HFFc6 (cell line): ENCODE results near the gene POU6F2. TPM values are rescaled to one million over a fixed set of nuclear protein-coding genes. Genes with fewer than 3 reads are reported as not detected.

Source experiments
- DNase-seq: peaks from one replicate; pipeline ENCODE4 v3.0.0-alpha.2; 2018
- H3K27ac Mint-ChIP-seq: 2 replicates; pipeline ENCODE4 v1.8.0; 2020; ENCODE audit warnings: mild to moderate bottlenecking, mixed read lengths
- H3K27me3 Mint-ChIP-seq: 2 replicates; pipeline ENCODE4 v1.8.0; 2021; ENCODE audit warnings: mild to moderate bottlenecking, moderate library complexity, mixed read lengths; ENCODE audit not compliant: insufficient read depth
- H3K36me3 Mint-ChIP-seq: 2 replicates; pipeline ENCODE4 v1.8.0; 2021; ENCODE audit warnings: low read depth, mixed read lengths
- H3K4me1 Mint-ChIP-seq: 2 replicates; pipeline ENCODE4 v1.8.0; 2020; ENCODE audit warnings: low read depth, mixed read lengths
- H3K4me3 Mint-ChIP-seq: 2 replicates; pipeline ENCODE4 v1.8.0; 2020; ENCODE audit warnings: mild to moderate bottlenecking, moderate library complexity, mixed read lengths
- H3K9me3 Mint-ChIP-seq: 2 replicates; pipeline ENCODE4 v1.8.0; 2020; ENCODE audit warnings: mild to moderate bottlenecking, mixed read lengths
- CTCF ChIP-seq: fragments of 200-600 bp; sonication (generic); IDR thresholded peaks from 2 replicates; pipeline ENCODE4 v1.5.0; 2021; ENCODE audit warnings: antibody characterized with exemption, mild to moderate bottlenecking
- total RNA-seq, 6 experiments: library from RNA; stranded (reverse); fragmentation: NEBNext Ultra II Directional; extraction: Animal tissue kit (Norgen Biotek cat#: 25700); gene quantifications; 2 replicates in 1 of 6; 3 replicates in 5 of 6; pipeline ENCODE4 v1.2.3, GENCODE V29; 2021

The POU6F2 gene
- total RNA-seq, 6 experiments from 2014 or later, result not detected

DNA sequence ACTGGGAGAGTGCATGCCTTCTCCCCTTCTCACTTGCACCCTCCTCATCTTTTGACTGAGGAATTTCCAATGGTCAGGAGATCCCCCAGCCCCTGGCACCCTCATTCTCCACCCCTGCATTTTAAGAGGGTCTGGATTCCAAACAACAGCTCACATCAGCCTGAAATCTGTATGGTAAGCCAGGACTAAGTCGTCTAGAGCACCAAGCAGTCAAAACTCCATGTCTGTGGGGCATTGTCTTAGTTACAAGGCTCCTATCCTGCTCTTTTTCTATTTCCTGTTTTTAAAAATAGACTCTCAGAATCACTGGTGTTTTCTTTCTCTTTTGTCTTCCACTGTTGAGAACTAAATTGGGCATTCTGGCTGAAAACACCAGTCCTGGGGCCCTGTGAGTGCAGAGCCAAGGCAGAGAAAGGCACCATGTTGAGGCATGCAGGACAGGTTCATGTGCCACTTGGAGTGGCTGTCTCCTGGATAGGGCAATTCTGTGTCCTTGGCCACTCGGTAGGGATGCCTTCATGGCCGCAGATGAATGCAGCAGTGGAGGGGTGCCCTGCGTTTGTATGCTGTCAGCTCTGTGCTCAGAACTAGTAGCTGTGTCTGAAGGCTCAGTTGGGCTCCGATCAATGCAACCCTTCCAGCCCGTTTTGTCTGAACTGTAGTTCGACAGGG is 371.9 kb downstream of the POU6F2 start:
- Mint-ChIP-seq H3K27me3 (peaks cover 11% of the 10 kb centered on the region; the same call in 1 of the 2 replicates), H3K36me3 (no peaks in the 10 kb centered on the region), H3K4me3 (no peak overlapping the region), H3K27ac (no peak overlapping the region), H3K4me1 (no peaks in the 10 kb centered on the region), H3K9me3 (no peaks in the 10 kb centered on the region)
- TF ChIP-seq CTCF, result no peak
- DNase-seq, result no peak

- H3K4me1 Mint-ChIP-seq, result peaks cover 7% of the 10 kb centered on the region
- no peak for DNase-seq
Measured at GRCh38 chr7:39353615-39354376, 376.1 kb downstream of the POU6F2 start.

DNA sequence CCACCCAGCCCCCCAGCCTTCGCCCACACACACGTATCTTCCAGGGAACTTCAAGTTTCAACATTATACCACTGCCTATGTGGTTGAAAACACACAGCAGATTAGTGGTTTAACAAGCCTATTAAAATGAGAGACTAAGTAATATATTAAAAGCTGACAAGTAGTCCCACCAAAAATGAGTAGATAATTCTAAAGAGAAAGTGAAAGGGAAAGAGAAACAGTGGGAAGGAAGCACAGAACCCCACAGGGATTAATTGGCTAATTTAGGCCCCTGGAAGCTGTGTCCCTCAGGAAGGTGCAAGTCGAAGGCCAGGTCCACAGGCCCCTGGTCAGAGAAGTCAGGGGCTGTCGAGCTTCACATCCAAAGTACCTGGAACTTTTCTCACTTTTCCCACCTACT is 378.0 kb downstream of the POU6F2 start:
- Mint-ChIP-seq H3K36me3 (no peaks in the 10 kb centered on the region), H3K27ac (no peak overlapping the region), H3K4me1 (peaks cover 7% of the 10 kb centered on the region), H3K27me3 (peaks cover under 1% of the 10 kb centered on the region; the same call in 1 of the 2 replicates), H3K4me3 (no peak overlapping the region), H3K9me3 (no peaks in the 10 kb centered on the region)
- DNase-seq, result no peak
- TF ChIP-seq CTCF, result no peak

More at GRCh38 chr7:39353615-39354376, 376.1 kb downstream of the POU6F2 start:
- Mint-ChIP-seq H3K36me3 (no peaks in the 10 kb centered on the region), H3K9me3 (no peaks in the 10 kb centered on the region), H3K27ac (no peak overlapping the region), H3K27me3 (peaks cover 8% of the 10 kb centered on the region; the same call in 1 of the 2 replicates), H3K4me3 (no peak overlapping the region)
- TF ChIP-seq CTCF, result no peak

- DNase-seq, result no peak
- no peaks in the 10 kb centered on the region for H3K27me3 Mint-ChIP-seq
Measured at GRCh38 chr7:39356172-39356925, 378.6 kb downstream of the POU6F2 start.

More at GRCh38 chr7:39356172-39356925, 378.6 kb downstream of the POU6F2 start:
- H3K9me3 Mint-ChIP-seq, result no peaks in the 10 kb centered on the region
- peaks cover 7% of the 10 kb centered on the region for H3K4me1 Mint-ChIP-seq
- H3K27ac Mint-ChIP-seq, result no peak overlapping the region
- no peaks in the 10 kb centered on the region for H3K36me3 Mint-ChIP-seq
- TF ChIP-seq CTCF, result no peak
- H3K4me3 Mint-ChIP-seq, result 0 out of 2 replicates have a peak overlapping the region, but pooled peaks have one; percentile 5
